DOHH2 (cell line): Measurements from ENCODE around the gene C4BPB.

ENCODE experiments used
- EZH2phosphoT487 ChIP-seq: fragments of 200-600 bp; sonication (generic); IDR thresholded peaks from 2 replicates; pipeline ENCODE4 v1.6.1; 2017; ENCODE audit warnings: borderline replicate concordance, mild to moderate bottlenecking, antibody characterized with exemption, low read length, moderate library complexity, mixed read lengths
- TF ChIP-seq, protein P1 (sequence below): fragments of 200-600 bp; sonication (generic); IDR thresholded peaks from one replicate; pipeline ENCODE4 v1.5.1; 2014; ENCODE audit warnings: antibody characterized with exemption, mild to moderate bottlenecking, low read depth, low read length; ENCODE audit not compliant: poor library complexity, severe bottlenecking

DNA sequence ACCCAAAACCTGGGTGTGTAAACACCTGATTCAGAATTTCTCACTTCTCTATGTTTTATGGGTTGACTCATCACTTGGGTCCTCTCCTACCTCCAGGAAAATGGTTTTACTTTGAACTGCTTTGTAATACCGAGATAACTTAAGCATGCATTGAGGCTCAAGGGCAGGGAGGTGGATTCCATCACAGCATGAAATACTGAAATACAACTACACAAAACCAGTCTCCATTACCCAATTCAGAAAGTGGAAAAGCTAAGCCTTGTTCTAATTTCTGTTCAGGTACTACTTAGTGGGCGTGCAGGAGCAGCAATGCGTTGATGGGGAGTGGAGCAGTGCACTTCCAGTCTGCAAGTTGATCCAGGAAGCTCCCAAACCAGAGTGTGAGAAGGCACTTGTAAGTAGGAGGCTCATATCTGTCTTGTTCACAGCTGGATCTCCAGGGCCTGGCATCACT, 9.2 kb downstream of the C4BPB start:
- TF ChIP-seq, protein P1, sequence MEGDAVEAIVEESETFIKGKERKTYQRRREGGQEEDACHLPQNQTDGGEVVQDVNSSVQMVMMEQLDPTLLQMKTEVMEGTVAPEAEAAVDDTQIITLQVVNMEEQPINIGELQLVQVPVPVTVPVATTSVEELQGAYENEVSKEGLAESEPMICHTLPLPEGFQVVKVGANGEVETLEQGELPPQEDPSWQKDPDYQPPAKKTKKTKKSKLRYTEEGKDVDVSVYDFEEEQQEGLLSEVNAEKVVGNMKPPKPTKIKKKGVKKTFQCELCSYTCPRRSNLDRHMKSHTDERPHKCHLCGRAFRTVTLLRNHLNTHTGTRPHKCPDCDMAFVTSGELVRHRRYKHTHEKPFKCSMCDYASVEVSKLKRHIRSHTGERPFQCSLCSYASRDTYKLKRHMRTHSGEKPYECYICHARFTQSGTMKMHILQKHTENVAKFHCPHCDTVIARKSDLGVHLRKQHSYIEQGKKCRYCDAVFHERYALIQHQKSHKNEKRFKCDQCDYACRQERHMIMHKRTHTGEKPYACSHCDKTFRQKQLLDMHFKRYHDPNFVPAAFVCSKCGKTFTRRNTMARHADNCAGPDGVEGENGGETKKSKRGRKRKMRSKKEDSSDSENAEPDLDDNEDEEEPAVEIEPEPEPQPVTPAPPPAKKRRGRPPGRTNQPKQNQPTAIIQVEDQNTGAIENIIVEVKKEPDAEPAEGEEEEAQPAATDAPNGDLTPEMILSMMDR: no peak
- no peak for TF ChIP-seq EZH2phosphoT487
